Hematopoietic multipotent progenitor cell treated with erythropoietin and hydrocortisone succinate and interleukin-3 and kit ligand, for 15 days (in vitro differentiated cells): ENCODE data around the gene PREX1.

Experiments
- DNase-seq: peaks from one replicate; pipeline ENCODE4 v3.0.0-alpha.2; 2015; ENCODE audit warnings: low spot score

Gene PREX1

DNA sequence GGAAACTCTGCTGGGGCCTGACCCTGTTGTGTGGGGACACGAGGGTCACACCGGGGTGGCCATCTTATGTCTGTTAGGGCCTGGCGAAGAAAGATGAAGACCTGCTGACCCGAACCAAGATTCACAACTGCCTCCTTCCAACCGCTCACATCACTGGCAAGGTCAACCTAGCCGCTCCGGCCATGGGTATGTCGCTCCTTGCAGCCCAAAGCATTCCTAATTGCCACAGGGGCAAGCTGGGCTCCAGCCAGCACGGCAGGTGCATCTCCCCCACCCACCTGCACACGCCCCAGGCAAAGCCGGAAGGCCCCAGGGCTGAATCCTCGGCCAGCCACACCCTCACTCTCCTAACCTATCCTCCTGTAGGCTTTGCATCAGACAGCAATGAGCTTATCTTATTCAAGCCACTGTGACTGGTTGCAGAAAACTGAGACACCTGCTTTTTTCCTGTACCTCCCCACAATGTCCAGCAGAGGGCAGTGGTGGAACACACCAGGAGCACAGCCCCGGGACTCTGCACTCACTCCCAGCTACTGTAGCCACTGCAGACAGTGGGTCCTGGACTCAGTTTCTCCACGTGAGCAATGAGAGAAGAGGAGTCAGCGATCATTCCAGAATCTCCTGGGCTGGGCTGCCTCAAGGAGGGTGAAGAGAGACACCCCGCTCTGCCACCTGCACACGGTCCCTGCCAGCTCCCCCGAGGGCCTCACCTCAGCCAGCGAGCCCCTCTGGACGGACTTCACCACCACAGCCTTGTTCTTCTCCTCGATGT, 170.2 kb downstream of the PREX1 start:
- peak; percentile 79 for DNase-seq

DNA sequence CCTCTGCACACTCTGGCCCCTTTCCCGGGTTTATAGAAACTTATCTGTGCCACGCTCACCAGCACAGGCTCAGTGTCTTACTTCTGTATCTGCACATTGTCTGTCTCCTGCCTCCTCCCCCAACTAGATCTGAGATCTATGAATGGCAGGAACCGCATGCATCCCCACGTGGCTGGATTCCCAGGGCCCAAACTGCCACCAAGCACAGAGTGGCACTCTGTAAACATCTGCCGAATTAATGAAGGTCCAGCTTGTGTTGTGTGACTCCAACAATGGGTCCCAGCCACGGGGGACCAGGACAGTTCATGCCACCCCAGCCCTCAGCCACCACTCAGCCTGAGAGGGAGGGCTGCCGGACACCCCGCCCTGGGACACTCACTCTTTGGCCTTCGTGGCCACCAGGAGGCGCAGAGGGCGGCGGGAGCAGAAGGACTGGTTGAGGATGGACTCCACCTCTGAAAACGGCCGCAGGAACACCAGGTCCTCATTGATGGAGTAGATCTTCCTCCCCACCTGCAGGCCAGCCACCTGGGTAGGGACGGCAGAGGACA, 171.1 kb downstream of the PREX1 start:
- DNase-seq = no peak

GRCh38 chr20:48656137-48656536, 171.7 kb downstream of the PREX1 start:
- no peak for DNase-seq

DNA sequence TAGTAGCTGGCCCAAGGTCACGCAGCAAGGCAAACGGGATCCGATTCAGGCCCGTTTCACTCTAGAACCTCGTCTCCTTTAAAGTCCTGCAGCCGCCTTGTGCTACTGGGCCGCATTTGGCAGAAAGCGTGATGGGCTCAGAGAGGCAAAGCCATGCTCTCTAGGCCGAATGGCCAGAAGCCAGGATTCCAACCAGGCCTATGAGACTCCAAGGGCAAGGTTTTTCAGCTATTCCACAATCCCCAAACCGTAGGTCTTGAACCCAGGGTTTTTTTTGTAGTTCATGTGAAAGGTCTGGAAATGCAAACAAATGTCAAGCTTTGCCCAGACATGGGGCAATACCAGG, 174.1 kb downstream of the PREX1 start:
- DNase-seq = no peak

- no peak for DNase-seq
Observed at GRCh38 chr20:48652961-48653705, 174.7 kb downstream of the PREX1 start.

DNA sequence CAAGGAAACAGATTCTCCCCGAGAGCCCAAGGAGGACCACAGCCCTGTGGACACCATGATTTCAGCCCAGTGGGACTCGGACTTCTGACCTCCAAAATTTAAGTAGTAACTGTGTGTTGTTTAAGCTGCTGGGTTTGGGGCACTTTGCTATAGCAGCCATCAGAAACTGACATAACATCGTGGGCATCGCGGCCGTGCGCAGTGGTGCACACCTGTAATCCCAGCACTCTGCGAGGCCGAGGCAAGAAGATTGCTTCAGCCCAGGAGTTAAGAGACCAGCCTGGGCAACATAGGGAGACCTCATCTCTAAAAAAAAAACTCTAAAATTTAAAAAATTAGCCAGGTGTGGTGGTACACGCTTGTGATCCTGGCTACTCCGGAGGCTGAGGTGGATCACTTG, 175.8 kb downstream of the PREX1 start:
- no peak for DNase-seq

GRCh38 chr20:48651271-48651670, 176.5 kb downstream of the PREX1 start:
- no peak for DNase-seq

DNA sequence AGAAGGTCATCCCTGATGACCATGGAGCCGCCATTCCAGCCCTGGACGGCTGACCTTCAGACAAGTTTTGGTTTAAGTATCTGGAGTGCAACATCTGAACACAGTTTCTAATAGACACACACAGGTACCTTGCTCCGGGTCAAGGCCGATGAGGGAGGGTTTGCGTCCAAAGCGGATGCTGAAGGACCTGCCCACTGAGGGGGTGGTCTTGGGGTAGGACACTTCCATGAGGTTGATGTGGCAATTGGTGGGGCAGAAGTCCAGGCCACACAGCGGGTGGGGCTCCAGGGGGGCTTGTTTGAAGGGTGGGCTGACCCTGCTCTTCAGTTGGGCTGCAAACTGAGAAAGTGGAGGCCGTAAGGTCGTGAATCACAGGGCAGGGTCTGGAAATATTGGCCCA, 177.9 kb downstream of the PREX1 start:
- DNase-seq = no peak

DNA sequence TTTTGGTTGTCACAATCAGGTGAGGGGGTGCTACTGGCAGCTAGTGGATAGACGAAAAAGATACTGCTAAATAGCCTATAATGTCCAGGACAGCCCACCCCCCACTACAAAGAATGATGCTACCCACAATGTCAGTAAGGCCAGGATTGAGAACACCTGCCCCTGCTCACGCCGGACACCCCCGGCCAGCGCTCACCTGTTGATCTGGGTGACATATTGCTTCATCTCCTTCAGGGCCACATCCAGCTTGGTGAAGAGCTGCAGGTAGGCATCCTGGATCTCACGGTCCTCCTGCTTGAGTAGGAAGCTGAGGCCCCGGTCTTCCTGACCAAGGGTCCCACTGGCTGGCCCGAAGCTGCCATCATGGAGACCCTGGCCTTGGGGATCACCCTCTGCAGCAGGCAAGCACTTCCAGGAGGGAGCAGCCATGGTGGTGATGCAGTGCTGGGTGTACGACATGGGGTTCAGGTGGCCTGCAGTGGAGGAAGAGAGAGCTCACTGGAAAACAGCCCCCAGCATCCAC, 178.6 kb downstream of the PREX1 start:
- DNase-seq = no peak

DNA sequence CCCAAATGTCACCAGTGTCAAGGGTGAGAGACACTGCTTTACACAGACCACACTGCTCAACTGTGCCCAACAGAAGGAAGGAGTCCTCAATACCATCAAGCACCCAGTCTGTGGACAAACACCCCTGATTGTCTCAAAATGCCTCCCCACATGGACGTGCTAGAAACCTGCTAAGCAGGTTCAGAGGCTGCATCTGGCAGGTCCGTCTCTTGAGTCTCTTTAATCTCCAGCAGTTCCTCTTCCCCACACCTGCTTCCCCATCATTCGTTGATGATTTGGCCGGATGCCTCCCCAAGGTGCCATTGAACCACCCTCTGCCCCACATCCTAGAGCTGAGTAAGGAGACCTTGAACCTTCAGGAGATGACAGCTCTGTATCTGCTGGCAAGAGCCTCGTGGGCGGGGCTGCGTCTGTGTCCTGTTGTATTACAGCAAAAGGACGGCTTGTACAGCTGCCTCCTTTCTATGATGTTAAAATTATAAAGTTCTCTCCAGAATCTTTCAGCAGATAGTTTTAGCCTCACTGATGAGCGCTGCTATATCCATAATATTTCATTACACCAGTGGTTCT, 179.2 kb downstream of the PREX1 start:
- no peak for DNase-seq

DNA sequence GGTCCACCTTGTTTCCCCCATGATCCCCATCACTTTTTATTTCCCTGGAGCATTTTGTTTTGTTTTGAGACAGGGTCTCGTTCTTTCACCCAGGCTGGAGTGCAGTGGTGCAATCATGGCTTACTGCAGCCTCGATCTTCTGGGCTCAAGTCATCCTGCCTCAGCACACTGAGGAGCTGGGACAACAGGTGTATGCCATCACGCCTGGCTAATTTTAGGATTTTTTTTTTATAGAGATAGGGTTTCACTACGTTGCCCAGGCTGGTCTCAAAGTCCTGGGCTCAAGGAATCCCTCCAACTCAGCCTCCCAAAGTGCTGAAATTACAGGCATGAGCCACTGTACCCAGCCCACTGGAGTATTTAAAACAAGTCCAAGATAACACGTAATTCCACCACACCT, 179.9 kb downstream of the PREX1 start:
- DNase-seq = no peak

GRCh38 chr20:48645666-48646065, 182.1 kb downstream of the PREX1 start:
- DNase-seq = no peak

DNA sequence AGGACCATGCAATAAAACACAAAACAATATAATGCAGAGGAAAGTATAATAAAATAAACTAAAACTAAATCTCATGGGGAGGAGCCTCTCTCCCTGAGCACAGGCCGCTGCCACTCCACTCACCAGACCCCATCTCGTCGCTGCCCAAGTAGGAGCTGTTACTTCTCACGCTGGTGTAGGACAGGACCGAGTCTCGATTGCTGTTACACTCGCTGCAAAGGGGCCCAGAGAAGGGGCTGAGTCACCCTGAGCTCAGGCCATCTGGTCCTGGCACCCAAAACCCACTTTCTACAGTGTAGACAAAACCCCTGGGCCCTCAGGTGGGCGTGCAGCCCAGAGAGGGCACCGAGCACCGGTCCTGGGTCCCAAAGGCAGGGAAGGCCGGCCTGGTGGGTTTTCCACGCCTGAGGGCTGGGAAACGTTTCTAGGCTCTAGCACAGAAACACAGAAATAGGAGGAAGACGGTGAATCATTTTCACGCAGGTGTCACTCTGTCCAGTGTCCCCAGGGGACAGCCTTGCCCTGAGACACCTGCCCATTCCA, 183.4 kb downstream of the PREX1 start:
- DNase-seq = no peak

DNA sequence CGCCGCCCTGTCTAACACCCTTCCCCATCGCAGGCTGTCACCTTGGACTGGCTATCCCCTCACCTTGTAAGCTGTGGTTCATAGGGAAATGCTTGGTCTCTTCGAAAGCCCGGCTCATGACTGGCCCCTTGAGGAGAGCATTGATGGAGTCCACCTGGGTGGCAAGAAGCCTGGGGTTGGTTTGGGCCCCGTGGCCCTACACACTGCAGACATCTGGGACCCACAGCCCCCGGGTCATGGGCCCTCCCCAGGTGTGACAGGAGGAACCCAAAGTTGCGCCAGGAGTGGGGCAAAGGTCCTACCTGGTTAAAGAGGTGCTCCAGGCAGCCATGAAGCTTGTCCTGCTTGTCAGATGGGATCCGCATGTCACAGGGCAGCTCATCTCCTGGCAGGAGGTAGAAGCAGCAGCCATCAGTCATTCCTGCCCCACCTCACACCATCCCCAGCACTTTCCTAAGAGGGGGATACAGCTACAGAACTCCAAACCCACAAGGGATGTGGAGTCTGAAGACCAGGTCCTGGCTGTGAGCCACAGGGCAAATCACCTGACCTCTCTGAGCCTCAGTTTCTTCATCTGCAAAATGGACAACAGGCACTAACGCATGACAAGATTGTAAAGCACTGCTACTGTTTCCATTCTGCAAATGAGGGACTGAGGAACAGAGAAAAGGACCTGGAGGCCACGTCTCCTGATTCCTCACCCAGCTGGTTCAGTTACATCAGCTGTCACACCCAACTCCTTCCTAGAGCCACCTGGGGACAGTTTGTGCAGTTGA, 185.5 kb downstream of the PREX1 start:
- no peak for DNase-seq

GRCh38 chr20:48640871-48641270, 186.9 kb downstream of the PREX1 start:
- no peak for DNase-seq

- no peak for DNase-seq
Observed at GRCh38 chr20:48639899-48640298, 187.9 kb downstream of the PREX1 start.

DNA sequence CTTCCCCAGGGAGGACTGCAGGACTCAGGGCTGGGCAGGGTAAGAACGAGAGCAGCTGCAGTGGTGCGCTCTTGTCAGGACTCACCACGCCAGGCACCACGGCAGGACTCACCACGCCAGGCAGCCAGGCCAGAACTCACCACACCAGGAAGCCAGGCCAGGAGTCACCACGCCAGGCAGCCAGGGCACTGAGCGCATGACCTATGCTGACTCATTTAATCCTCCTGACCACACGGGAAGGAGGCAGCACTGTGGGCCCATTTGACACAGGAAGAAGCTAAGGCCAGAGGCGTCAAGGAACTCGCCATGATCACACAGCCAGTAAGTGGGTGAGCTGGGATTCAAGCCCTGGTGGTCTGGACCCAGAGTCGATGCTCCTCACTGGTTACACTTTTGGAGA, 189.3 kb downstream of the PREX1 start:
- DNase-seq = no peak

- DNase-seq = no peak
Observed at GRCh38 chr20:48637461-48637860, 190.3 kb downstream of the PREX1 start.

DNA sequence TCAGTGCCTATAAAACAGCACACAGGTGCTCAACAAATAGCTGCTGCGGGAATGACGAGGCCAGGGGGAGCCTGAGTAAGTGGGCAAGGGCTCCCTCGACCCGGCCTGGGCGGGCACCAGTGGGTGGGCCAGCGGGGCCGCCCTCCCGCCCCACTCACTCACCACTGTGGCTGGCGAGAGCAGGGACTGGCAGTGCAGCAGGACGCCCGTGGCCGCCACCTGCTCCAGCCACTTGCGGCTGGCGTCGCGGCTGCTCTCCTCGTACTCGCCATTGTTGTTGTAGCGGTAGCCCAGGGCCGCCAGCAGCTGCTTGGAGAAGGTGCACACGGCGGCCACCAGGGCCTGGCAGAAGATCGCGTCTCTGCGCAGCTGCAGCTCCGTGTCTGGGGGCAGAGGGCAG, 191.5 kb downstream of the PREX1 start:
- DNase-seq = no peak

DNA sequence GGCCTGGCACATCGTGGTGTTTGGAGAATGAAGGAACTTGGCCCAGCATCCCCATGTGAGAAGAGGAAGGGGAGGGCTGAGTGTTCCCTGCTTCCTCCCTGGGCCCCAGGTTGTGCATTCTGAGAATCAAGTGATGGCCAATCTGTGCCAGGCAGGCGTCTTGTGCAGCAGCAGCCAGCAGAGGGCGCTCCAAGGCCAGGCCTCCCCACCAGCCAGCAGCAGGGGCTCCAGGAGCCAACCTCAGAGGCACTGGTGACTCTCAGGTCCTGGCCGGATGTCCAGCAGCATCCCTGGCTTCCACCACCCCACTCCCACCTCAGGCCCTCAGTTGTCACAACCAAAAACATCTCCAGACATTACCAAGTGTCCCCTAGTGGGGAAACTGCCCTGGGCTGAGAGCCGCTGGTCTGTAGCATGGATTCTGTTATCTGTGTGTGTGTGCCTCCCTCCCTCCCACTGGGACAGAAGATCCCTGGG, 192.0 kb downstream of the PREX1 start:
- peak; percentile 44 for DNase-seq

DNA sequence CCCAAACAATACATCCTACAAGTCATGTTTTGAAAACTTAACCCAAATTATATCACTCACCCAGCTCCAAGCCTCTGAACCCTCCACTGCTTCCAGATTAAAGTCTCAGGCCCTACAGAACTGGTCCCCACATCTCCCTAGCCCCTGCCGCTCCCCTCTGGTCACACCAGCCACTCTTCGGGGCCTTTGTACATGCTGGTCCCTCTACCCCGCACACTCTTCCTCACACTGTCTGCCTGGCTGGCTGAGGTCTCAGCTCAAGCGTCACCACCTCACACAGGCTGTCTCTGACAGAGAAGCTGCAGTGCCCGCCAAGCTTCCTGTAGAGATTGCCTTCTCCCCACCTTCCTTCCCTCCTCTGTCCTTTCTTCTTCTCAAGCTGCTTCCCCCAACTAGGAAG, 192.4 kb downstream of the PREX1 start:
- DNase-seq = no peak

DNA sequence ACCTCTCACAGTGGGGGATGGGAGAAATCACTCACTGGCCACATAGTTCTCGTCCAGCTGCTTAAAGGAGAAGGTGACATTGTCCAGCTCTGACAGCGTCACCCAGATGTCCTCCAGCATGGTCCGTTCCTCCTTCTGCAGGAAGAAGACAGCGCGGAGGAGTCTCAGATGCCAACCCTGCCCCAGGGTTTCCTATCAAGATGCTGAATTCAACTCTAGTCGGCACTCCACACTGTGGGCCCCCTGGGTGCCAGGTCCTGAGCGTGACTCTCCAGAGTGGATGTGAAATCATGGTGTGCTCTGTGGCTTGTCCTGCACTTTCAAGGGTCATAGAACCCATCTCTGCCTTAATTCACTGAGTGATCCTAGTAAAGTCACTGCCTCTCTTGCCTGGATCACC, 193.2 kb downstream of the PREX1 start:
- DNase-seq = no peak
